ENCODE data around the gene SPATA18.

DNA sequence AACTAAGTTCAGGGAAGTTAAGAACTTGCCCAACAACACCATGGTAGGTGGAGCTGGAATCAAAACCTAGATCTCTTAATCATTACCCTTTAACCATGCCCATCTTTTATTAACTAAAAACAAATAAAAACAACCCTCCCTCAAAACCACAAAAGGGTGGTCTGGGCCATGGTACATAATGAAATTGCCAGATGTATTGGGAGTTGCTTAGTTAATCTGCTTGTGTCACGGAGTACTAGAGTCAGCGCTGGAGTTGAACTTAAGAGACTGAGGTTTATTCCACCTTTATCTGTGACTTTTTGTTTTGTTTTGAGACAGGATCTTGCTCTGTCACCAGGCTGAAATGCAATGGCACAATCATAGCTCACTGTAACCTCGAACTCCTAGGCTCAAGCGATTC is 44.2 kb upstream of the SPATA18 start:
- no peak for TF ChIP-seq ELF4 (IDR thresholded peaks at IDR 0.05)
- no peak for TF ChIP-seq NFRKB (IDR thresholded peaks at IDR 0.05)
- no peak for TF ChIP-seq FOXM1 (IDR thresholded peaks at IDR 0.05; ENCODE audit: borderline replicate concordance)
- TF ChIP-seq FOXA1 (IDR thresholded peaks at IDR 0.05): no peak
